H1 (cell line): ENCODE results near the gene ZBTB25. TPM values are rescaled to one million over a fixed set of nuclear protein-coding genes. Genes with fewer than 3 reads are reported as not detected.

Experiments
- CHD7 ChIP-seq: fragments of 300-600 bp; sonication (generic); IDR thresholded peaks from 2 replicates; pipeline ENCODE4 v1.7.1; 2012; ENCODE audit warnings: low read length, moderate library complexity, mild to moderate bottlenecking, inconsistent platforms; ENCODE audit not compliant: insufficient replicate concordance
- CREB1 ChIP-seq: IDR thresholded peaks from 2 replicates; pipeline ENCODE4 v1.6.1; 2012; ENCODE audit warnings: inconsistent platforms
- HDAC2 ChIP-seq, 2 experiments: fragments of 300-600 bp in 1 of 2; sonication (generic) in 1 of 2; IDR thresholded peaks; 2 replicates each; pipeline ENCODE4 v1.6.1; 2011 to 2012; ENCODE audit warnings: low read depth in 2 of 2, low read length in 2 of 2, mild to moderate bottlenecking in 2 of 2, moderate library complexity in 2 of 2, borderline replicate concordance in 1 of 2, inconsistent platforms in 1 of 2
- JUN ChIP-seq: IDR thresholded peaks from 2 replicates; pipeline ENCODE4 v1.6.1; 2011; ENCODE audit warnings: low read depth, mild to moderate bottlenecking, improper control_type of control experiment, low read length
- JUND ChIP-seq: IDR thresholded peaks from 2 replicates; pipeline ENCODE4 v1.6.1; 2011; ENCODE audit warnings: mild to moderate bottlenecking, improper control_type of control experiment, low read length
- POU5F1 ChIP-seq: IDR thresholded peaks from 2 replicates; pipeline ENCODE4 v1.6.1; 2011; ENCODE audit warnings: low read depth, mild to moderate bottlenecking, low read length, moderate library complexity
- RAD21 ChIP-seq, 2 experiments: IDR thresholded peaks in 1 of 2; conservative IDR thresholded peaks in 1 of 2; 2 replicates each; pipeline ENCODE4 v1.6.1; 2011; ENCODE audit warnings: low read depth in 2 of 2, low read length in 2 of 2, improper control_type of control experiment in 1 of 2, inconsistent platforms in 1 of 2, mild to moderate bottlenecking in 1 of 2, moderate library complexity in 1 of 2
- RFX5 ChIP-seq: IDR thresholded peaks from 2 replicates; pipeline ENCODE4 v1.6.1; 2011; ENCODE audit warnings: low read depth, low read length, improper control_type of control experiment, borderline replicate concordance
- SAP30 ChIP-seq: fragments of 300-600 bp; sonication (generic); IDR thresholded peaks from 2 replicates; pipeline ENCODE4 v1.7.1; 2012; ENCODE audit warnings: low read length, moderate library complexity, mild to moderate bottlenecking, inconsistent platforms; ENCODE audit not compliant: insufficient read depth, insufficient replicate concordance
- SP2 ChIP-seq: IDR thresholded peaks from 2 replicates; pipeline ENCODE4 v1.6.1; 2012; ENCODE audit warnings: mild to moderate bottlenecking, low read length, inconsistent platforms
- polyA plus RNA-seq, 7 experiments: library from polyadenylated mRNA; depleted of rRNA in 3 of 7; stranded (reverse) in 5 of 7; unstranded in 2 of 7; fragments of >200 nt in 5 of 7; fragments of 200-250 nt in 2 of 7; gene quantifications; 1 replicate in 5 of 7; 2 replicates in 1 of 7; 4 replicates in 1 of 7; pipeline versions ENCODE4 v1.2.1 to v1.2.3, GENCODE V29; 2011 to 2013; ENCODE audit warnings: missing spikeins in 2 of 7, mixed read lengths in 2 of 7
- total RNA-seq: library from RNA; stranded (reverse); fragmentation: NEBNext Ultra II Directional; extraction: Animal tissue kit (Norgen Biotek cat#: 25700); gene quantifications from 2 replicates; pipeline ENCODE4 v1.2.1, GENCODE V29; 2021

ZBTB25 gene
- total and polyA plus RNA-seq, 2 of the 8 experiments (the other 6 are each of a cell fraction or from before 2014, with no cell fraction given), result 5.4 to 11.4 TPM

GRCh38 chr14:64419003-64419402 lies 84.6 kb downstream of the ZBTB25 start (continued):
- no peak for TF ChIP-seq CHD7
- no peak for TF ChIP-seq JUN
- TF ChIP-seq SP2, result no peak
- no peak for TF ChIP-seq SAP30
- TF ChIP-seq HDAC2 (IDR thresholded peaks at IDR 0.05; ENCODE audit: borderline replicate concordance in 1 of 2, low read depth in 2 of 2, low read length in 2 of 2), result no peak
- no peak for TF ChIP-seq JUND
- no peak for TF ChIP-seq CREB1
- TF ChIP-seq POU5F1, result no peak
- TF ChIP-seq RAD21 (IDR thresholded peaks at IDR 0.05 in 1 of 2, conservative IDR thresholded peaks at IDR 0.05 in 1 of 2; ENCODE audit: low read depth in 2 of 2, low read length in 2 of 2), result no peak
- TF ChIP-seq RFX5, result no peak
